Thyroid gland (tissue), 4 donors: ENCODE results near the gene MYH10.
"Not testable (repeated sequence)": the region's sequence is repeated elsewhere in the genome, so short reads cannot be mapped to it uniquely, and the experiment has no call there.

Source experiments
- POLR2A ChIP-seq, 2 donors: fragments of 450-650 bp; IDR thresholded peaks; one replicate each; pipeline ENCODE4 v1.6.1; 2017; ENCODE audit warnings: antibody characterized with exemption in 2 of 2, mild to moderate bottlenecking in 2 of 2, moderate library complexity in 1 of 2
- TF ChIP-seq, protein P1 (sequence below), 6 experiments: fragments of 200-600 bp in 3 of 6; fragments of 450-650 bp in 3 of 6; sonication (generic) in 3 of 6; IDR thresholded peaks; one replicate each; pipeline ENCODE4 v1.5.1; 2016 to 2019; ENCODE audit warnings: antibody characterized with exemption in 6 of 6, mild to moderate bottlenecking in 2 of 6, inconsistent platforms in 1 of 6, moderate library complexity in 1 of 6

DNA sequence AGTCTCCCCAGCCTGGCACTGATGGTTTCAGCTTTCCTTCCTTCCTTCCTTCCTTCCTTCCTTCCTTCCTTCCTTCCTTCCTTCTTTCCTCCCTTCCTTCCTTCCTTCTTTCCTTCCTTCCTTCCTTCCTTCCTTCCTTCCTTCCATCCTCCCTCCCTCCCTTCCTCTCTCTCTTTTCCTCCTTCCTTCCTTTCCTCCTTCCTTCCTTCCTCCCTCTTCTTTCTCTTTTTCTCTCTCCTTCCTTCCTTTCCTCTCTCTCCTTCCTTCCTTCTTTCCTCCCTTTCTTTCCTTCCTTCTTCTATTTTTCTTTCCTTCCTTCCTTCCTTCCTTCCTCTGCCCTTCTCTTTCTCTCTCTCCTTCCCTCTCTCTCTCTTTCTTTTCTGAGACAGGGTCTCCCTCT lies 30.2 kb upstream of the MYH10 start:
- TF ChIP-seq, protein P1, sequence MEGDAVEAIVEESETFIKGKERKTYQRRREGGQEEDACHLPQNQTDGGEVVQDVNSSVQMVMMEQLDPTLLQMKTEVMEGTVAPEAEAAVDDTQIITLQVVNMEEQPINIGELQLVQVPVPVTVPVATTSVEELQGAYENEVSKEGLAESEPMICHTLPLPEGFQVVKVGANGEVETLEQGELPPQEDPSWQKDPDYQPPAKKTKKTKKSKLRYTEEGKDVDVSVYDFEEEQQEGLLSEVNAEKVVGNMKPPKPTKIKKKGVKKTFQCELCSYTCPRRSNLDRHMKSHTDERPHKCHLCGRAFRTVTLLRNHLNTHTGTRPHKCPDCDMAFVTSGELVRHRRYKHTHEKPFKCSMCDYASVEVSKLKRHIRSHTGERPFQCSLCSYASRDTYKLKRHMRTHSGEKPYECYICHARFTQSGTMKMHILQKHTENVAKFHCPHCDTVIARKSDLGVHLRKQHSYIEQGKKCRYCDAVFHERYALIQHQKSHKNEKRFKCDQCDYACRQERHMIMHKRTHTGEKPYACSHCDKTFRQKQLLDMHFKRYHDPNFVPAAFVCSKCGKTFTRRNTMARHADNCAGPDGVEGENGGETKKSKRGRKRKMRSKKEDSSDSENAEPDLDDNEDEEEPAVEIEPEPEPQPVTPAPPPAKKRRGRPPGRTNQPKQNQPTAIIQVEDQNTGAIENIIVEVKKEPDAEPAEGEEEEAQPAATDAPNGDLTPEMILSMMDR (IDR thresholded peaks at IDR 0.05) = not testable (repeated sequence)
- TF ChIP-seq POLR2A (IDR thresholded peaks at IDR 0.05) = not testable (repeated sequence)
